T-cell (primary cell): ENCODE measurements around the gene SRGN. TPM values are rescaled to one million over a fixed set of nuclear protein-coding genes. Genes with fewer than 3 reads are reported as not detected.
A peak's percentile ranks its signal among the peaks of the same experiment; 100 is the strongest.

ENCODE experiments used
- ATAC-seq, 4 experiments: fragments of 200-7000 bp in 3 of 4; fragments of 150-1000 bp in 1 of 4; cut with Tn5 transposase; replicated peaks in 1 of 4; 1 replicate in 3 of 4; 2 replicates in 1 of 4; pipeline ENCODE4 v1.10.0; 2021; ENCODE audit warnings: moderate library complexity in 3 of 4, mild to moderate bottlenecking in 2 of 4, moderate number of reproducible peaks in 1 of 4
- CTCF ChIA-PET, 2 donors: fragments of 300-600 bp; sonication (Branson Sonifier 250); formaldehyde crosslinking; loops; one replicate each; lab custom pipeline; 2022; ENCODE audit warnings: antibody characterized with exemption in 2 of 2; lab: Charles Lee
- POLR2A ChIA-PET, 2 donors: fragments of 300-600 bp; sonication (Branson Sonifier 250); formaldehyde crosslinking; loops; one replicate each; lab custom pipeline; 2022; ENCODE audit warnings: antibody characterized with exemption in 2 of 2; lab: Charles Lee
- DNase-seq, 35 experiments: peaks; one replicate each; pipeline versions ENCODE4 v3.0.0 to v3.0.0-alpha.2; 2013 to 2023
- H3K27ac ChIP-seq: one replicate; pipeline ENCODE4 v1.5.1; 2013; ENCODE audit warnings: low read length
- H3K27me3 ChIP-seq, 2 experiments: replicated peaks in 1 of 2; 1 replicate in 1 of 2; 2 replicates in 1 of 2; pipeline versions ENCODE4 v1.6.1 to v1.7.0; 2013; ENCODE audit warnings: low read length in 1 of 2, mixed read lengths in 1 of 2; ENCODE audit not compliant: control insufficient read depth in 2 of 2, insufficient read depth in 2 of 2; ENCODE audit errors: extremely low read depth in 1 of 2
- H3K36me3 ChIP-seq, 2 donors: 1 replicate in 1 of 2; 2 replicates in 1 of 2; pipeline versions ENCODE4 v1.6.1 to v1.7.0; 2013; ENCODE audit warnings: low read length in 1 of 2; ENCODE audit not compliant: control insufficient read depth in 2 of 2, insufficient read depth in 1 of 2; ENCODE audit errors: extremely low read depth in 1 of 2
- H3K4me1 ChIP-seq, 2 experiments: 1 replicate in 1 of 2; 2 replicates in 1 of 2; pipeline versions ENCODE4 v1.6.1 to v1.7.0; 2013; ENCODE audit warnings: low read length in 2 of 2, mixed read lengths in 1 of 2; ENCODE audit not compliant: insufficient read depth in 2 of 2, control insufficient read depth in 1 of 2; ENCODE audit errors: extremely low read depth in 1 of 2
- H3K4me3 ChIP-seq, 2 donors: 1 replicate in 1 of 2; 2 replicates in 1 of 2; pipeline versions ENCODE4 v1.5.1 to v1.7.0; 2013; ENCODE audit warnings: mild to moderate bottlenecking in 2 of 2, low read length in 1 of 2, moderate library complexity in 1 of 2; ENCODE audit not compliant: control insufficient read depth in 1 of 2; ENCODE audit errors: extremely low read depth in 1 of 2
- H3K9me3 ChIP-seq: 2 replicates; pipeline ENCODE4 v1.7.0; 2013
- H3K27ac Mint-ChIP-seq, 2 donors: one replicate each; pipeline ENCODE4 v1.8.0; 2020 to 2021; ENCODE audit warnings: mild to moderate bottlenecking in 2 of 2, mixed read lengths in 2 of 2
- H3K27me3 Mint-ChIP-seq, 2 donors: one replicate each; pipeline ENCODE4 v1.8.0; 2021 to 2022; ENCODE audit warnings: mixed read lengths in 2 of 2
- H3K36me3 Mint-ChIP-seq: one replicate; pipeline ENCODE4 v1.8.0; 2021; ENCODE audit warnings: mixed read lengths
- H3K4me1 Mint-ChIP-seq, 3 donors: one replicate each; pipeline ENCODE4 v1.8.0; 2020 to 2022; ENCODE audit warnings: mixed read lengths in 3 of 3, mild to moderate bottlenecking in 1 of 3
- H3K4me3 Mint-ChIP-seq, 3 donors: one replicate each; pipeline ENCODE4 v1.8.0; 2020 to 2022; ENCODE audit warnings: mild to moderate bottlenecking in 3 of 3, mixed read lengths in 3 of 3, moderate library complexity in 3 of 3
- H3K9me3 Mint-ChIP-seq, 3 donors: one replicate each; pipeline ENCODE4 v1.8.0; 2020 to 2022; ENCODE audit warnings: mixed read lengths in 3 of 3
- WGBS: methylation state at CpG from one replicate; pipeline ENCODE4 v1.1.5; 2013; ENCODE audit warnings: missing lambda C conversion rate; ENCODE audit not compliant: insufficient coverage; 5-methylcytosine and 5-hydroxymethylcytosine counted together
- total RNA-seq, 35 experiments: library from RNA in 6 of 35; stranded (reverse) in 6 of 35; fragments of 120-200 nt in 1 of 35; gene quantifications; one replicate each; pipeline versions ENCODE4 v1.2.1 to v1.2.4 and lab custom pipeline; 2013 to 2026

The SRGN gene
- total RNA-seq, 5 donors from 2014 or later (not counting 1 experiment from before 2014, with no cell fraction given), result 91.4 to 271 (median 137) TPM

DNA sequence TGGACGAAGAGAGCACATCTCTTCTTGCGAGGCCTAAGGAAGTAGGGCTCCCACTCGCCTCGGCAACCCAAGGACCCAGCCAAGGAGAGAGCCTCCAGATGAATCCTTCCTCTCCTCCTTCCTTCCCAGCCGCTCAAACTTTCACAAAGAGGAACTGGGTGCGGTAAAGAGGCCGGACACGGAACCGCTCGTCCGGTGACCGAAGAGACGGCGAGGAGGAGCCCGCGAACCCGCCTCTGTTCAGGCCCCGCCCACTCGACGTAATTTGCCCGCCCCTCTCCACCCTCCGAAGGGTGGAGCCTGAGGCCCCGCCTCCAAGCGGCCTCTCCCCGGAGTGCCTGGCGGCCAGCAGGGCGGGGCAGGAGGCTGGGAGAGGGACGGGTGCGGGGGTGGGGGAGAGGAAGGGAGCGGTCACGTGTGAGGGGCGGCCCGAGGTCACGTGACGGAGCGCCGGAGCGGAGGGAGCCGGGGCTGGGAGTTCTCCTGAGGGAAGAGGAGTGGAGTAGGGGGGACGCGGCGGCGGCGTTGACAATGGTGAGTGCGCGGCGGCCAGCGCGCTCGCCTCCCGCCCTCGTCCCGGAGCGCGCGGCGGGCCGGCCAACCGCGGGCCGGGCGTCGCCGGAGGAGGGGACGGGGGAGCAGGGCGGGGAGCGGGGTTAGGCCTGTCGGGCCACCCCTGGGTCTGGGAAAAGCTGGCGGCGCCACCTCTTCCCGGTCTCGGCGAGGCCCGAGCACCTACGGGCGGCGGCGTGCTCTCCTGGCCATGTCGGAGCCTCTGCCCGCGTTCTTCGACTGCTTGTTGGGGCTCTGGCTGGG lies 36.1 kb downstream of the SRGN start, which contains the start of gene VPS26A:
VPS26A (plus strand) TSS at position 432 of the 816 bp plus-strand sequence; CDS start at position 532, 100 bp downstream.
- ATAC-seq (peak; percentile 91 to 97 (median 94)), DNase-seq (peak; percentile 96 to 99 (median 98))
- Mint-ChIP-seq H3K27me3 (no peaks in the 10 kb centered on the region), H3K4me3 (peak within 1 kb of the TSS; percentile 92 to 95 (median 92)), H3K9me3 (no peaks in the 10 kb centered on the region), H3K4me1 (peaks cover 18 to 33% (median 32%) of the 10 kb centered on the region in 3 donors), H3K36me3 (no peaks in the 10 kb centered on the region), H3K27ac (peak within 1 kb of the TSS; percentile 96 to 98)
- H3K9me3 ChIP-seq, result no peaks in the 10 kb centered on the region
- H3K4me1 ChIP-seq, result peaks cover 15 to 37% of the 10 kb centered on the region in 2 experiments
- peak within 1 kb of the TSS; percentile 81 to 85 for H3K4me3 ChIP-seq
- H3K27me3 ChIP-seq, result no peaks in the 10 kb centered on the region
- POLR2A ChIA-PET, result interaction anchor here in 1 of 2 donors (0.5 to 1.4 kb wide), 3 partner anchors 33 to 73 kb away, joined by 4 to 11 read pairs (median 6); partner anchors contain the start of gene SRGN
- CTCF ChIA-PET, result interaction anchor here (0.7 to 1.4 kb wide), 4 partner anchors 30 to 168 kb away, joined by 3 to 5 read pairs (median 4); partner anchors contain the start of gene DDX21 (in 1 of the 2)
- H3K27ac ChIP-seq, result peak within 1 kb of the TSS; percentile 96
- no peaks in the 10 kb centered on the region for H3K36me3 ChIP-seq
- WGBS, result 0% methylated on average over 70 of the region's 82 CpGs

DNA sequence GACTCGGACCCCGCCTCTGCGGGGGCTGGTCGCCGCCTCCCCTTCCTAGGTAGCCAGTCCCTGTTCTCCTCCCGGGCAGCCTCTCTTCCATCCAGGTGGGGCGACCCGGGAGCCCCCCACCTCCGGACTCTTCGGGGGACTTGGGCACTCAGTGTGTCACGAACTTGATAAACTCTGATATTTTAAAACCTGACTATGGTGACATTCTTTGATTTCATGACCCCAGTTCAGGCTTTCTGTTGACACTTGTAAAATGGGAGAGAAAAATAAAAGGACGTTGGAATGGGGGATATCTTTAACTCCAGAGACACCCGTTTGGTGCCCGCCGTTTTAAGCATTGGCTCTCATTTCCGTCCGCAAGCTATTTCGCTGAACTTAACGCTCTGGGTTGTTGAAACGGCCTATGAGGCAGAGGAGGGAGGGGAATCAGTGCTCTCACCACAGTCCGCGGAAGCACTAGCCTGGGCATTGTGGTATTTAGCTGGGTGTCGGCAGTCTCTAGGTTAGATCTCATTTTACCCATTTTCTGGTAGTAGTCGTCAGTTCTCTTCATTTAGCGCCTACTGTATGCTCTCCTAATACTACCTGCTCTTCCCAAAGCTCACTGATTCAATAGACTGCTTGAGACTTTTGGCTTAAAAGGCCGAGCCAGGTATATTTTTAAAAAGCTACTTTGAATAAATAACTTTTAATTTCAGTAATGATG lies 36.8 kb downstream of the SRGN start:
- Histone ChIP-seq H3K4me3 (peak overlapping the region; percentile 81 to 85), H3K4me1 (peaks cover 15 to 41% of the 10 kb centered on the region in 2 experiments), H3K27me3 (no peaks in the 10 kb centered on the region), H3K36me3 (no peaks in the 10 kb centered on the region), H3K27ac (peak overlapping the region; percentile 96), H3K9me3 (no peaks in the 10 kb centered on the region)
- no peaks in the 10 kb centered on the region for H3K9me3 Mint-ChIP-seq
- H3K27me3 Mint-ChIP-seq, result no peaks in the 10 kb centered on the region
- H3K36me3 Mint-ChIP-seq, result no peaks in the 10 kb centered on the region
- 0% methylated on average over 10 of the region's 26 CpGs for WGBS
- ATAC-seq, result no peak
- DNase-seq, result peak in 34 of 35 experiments; percentile 5 to 70 (median 40)
- CTCF ChIA-PET, result interaction anchor here (0.6 to 1.4 kb wide), 5 partner anchors 31 to 1360 kb away, joined by 3 to 6 read pairs (median 4); partner anchors contain the start of gene DDX21 (in 1 of the 2)
- peak overlapping the region; percentile 90 to 91 for H3K27ac Mint-ChIP-seq
- peak overlapping the region; percentile 92 to 95 (median 92) for H3K4me3 Mint-ChIP-seq
- POLR2A ChIA-PET, result interaction anchor here (0.7 to 1.4 kb wide), 6 partner anchors 33 to 140 kb away, joined by 3 to 11 read pairs (median 4); partner anchors contain the start of genes SRGN (in 2 of the 2) and SUPV3L1 (in 1 of the 2)
- peaks cover 23 to 40% (median 37%) of the 10 kb centered on the region in 3 donors for H3K4me1 Mint-ChIP-seq

DNA sequence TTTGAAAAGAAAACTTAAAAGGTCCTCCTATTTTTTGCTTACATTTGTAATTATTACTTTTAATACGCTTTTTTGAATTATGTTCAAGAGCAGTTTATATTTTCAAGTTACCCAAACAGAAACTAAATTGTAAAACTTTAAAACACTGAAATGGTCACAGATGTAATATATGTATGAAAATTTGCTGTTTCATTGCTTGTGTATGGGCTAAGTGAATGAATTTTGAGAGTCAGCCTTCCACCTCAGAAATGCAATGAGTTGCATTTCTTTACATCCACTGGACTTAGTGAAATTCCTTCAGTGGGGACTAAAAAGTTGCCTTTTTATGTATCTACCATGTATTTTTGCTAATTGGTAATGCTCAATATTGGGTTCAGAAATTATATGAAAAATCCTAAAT lies 37.7 kb downstream of the SRGN start:
- Mint-ChIP-seq H3K27me3 (no peaks in the 10 kb centered on the region), H3K4me3 (peak overlapping the region; percentile 92 to 95 (median 92)), H3K9me3 (no peaks in the 10 kb centered on the region), H3K4me1 (peaks cover 31 to 48% (median 45%) of the 10 kb centered on the region in 3 donors), H3K36me3 (no peaks in the 10 kb centered on the region), H3K27ac (peak overlapping the region in 1 of 2 donors; percentile 90)
- no peak overlapping the region for H3K4me3 ChIP-seq
- H3K27me3 ChIP-seq, result no peaks in the 10 kb centered on the region
- H3K27ac ChIP-seq, result no peak overlapping the region
- ChIA-PET POLR2A (interaction anchor here (1.0 to 1.4 kb wide), 3 partner anchors 36 to 54 kb away, joined by 3 to 11 read pairs (median 4); partner anchors contain the start of genes SRGN (in 1 of the 2) and SUPV3L1 (in 1 of the 2)), CTCF (interaction anchor here (0.6 to 1.4 kb wide), 3 partner anchors 32 to 1361 kb away, joined by 4 to 6 read pairs (median 5); no protein-coding TSS in a partner anchor)
- DNase-seq (no peak), ATAC-seq (no peak)
- H3K9me3 ChIP-seq, result no peaks in the 10 kb centered on the region
- peaks cover 15 to 41% of the 10 kb centered on the region in 2 experiments for H3K4me1 ChIP-seq
- H3K36me3 ChIP-seq, result no peaks in the 10 kb centered on the region
- no CpG with 5 or more reads among the region's 1 CpG for WGBS

DNA sequence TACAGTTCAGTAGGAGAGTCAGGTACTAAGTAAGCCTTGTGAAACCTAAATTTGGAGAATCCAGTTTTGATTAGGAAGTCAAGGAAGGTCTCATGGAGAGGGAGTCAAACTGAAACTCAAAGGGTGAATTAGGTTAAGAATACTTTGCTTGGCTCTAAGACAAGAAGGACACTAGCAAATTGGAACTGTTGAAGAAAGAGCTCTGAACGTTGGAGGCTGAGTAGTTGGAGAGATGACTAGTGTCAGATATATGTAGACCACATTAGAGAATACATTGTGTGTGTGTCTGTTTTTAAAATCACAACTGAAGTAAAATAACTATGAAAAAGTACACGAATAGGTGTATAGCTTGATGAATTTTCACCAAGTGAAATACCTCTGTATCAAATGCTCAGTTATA lies 42.3 kb downstream of the SRGN start:
- no CpG with 5 or more reads among the region's 2 CpGs for WGBS
- no peaks in the 10 kb centered on the region for H3K9me3 ChIP-seq
- ChIA-PET POLR2A (interaction anchor here in 1 of 2 donors (0.6 kb wide), 1 partner anchor 606 kb away, joined by 4 read pairs; no protein-coding TSS in a partner anchor), CTCF (no interaction called here)
- peak overlapping the region; percentile 11 for H3K27ac ChIP-seq
- Mint-ChIP-seq H3K27me3 (no peaks in the 10 kb centered on the region), H3K4me1 (peaks cover 52 to 59% (median 56%) of the 10 kb centered on the region in 3 donors), H3K27ac (peak overlapping the region in 1 of 2 donors; percentile 56), H3K4me3 (no peak overlapping the region), H3K36me3 (peaks cover 17% of the 10 kb centered on the region), H3K9me3 (no peaks in the 10 kb centered on the region)
- H3K4me3 ChIP-seq, result no peak overlapping the region
- H3K4me1 ChIP-seq, result peaks cover 6 to 32% of the 10 kb centered on the region in 2 experiments
- no peak for ATAC-seq
- no peak for DNase-seq
- H3K36me3 ChIP-seq, result peaks cover 2 to 25% of the 10 kb centered on the region in 2 donors
- H3K27me3 ChIP-seq, result no peaks in the 10 kb centered on the region

DNA sequence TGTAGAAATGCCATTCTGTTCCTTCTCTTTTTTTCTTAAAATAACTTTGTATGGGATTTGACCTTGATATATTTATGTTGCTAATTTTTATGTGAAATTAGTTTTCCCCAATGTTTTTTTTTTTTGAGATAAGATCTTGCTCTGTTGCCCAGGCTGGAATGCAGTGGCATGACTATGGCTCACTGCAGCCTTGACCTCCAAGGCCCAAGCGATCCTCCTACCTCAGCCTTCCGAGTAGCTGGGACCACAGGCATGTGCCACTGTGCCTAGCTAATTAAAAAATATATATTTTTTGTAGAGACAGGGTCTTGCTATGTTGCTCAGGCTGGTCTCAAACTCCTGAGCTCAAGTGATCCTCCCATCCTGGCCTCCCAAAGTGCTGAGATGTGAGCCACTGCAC lies 52.1 kb downstream of the SRGN start:
- Mint-ChIP-seq H3K4me1 (peaks cover 28 to 49% (median 41%) of the 10 kb centered on the region in 3 donors), H3K36me3 (peaks cover 28% of the 10 kb centered on the region), H3K4me3 (no peak overlapping the region), H3K27ac (no peak overlapping the region), H3K9me3 (no peaks in the 10 kb centered on the region), H3K27me3 (no peaks in the 10 kb centered on the region)
- DNase-seq, result no peak
- Histone ChIP-seq H3K9me3 (no peaks in the 10 kb centered on the region), H3K27me3 (no peaks in the 10 kb centered on the region), H3K4me1 (no peaks in the 10 kb centered on the region), H3K4me3 (no peak overlapping the region), H3K36me3 (peaks cover 6 to 10% of the 10 kb centered on the region in 2 donors), H3K27ac (no peak overlapping the region)
- POLR2A ChIA-PET, result no interaction called here
- no peak for ATAC-seq
- CTCF ChIA-PET, result interaction anchor here in 1 of 2 donors (0.6 to 0.7 kb wide), 2 partner anchors 83 to 256 kb away, joined by 3 to 5 read pairs; no protein-coding TSS in a partner anchor
- WGBS, result no CpG with 5 or more reads among the region's 2 CpGs
